OCI-LY3 (cell line): ENCODE data around the gene NLE1.
"Not testable (repeated sequence)": the region's sequence is repeated elsewhere in the genome, so short reads cannot be mapped to it uniquely, and the experiment has no call there.

Experiments used
- H2AFZ ChIP-seq: fragments of 200-600, 300-600 bp; shearing (Covaris generic); 2 replicates; pipeline ENCODE4 v1.6.0; 2014; ENCODE audit warnings: antibody characterized with exemption, low read depth, low read length
- H3K27ac ChIP-seq: fragments of 200-600, 300-600 bp; sonication (generic); 2 replicates; pipeline ENCODE4 v1.5.1; 2014; ENCODE audit warnings: mild to moderate bottlenecking, low read length, moderate library complexity, mixed read lengths
- H3K27me3 ChIP-seq: fragments of 200-600, 300-600 bp; sonication (generic); 2 replicates; pipeline ENCODE4 v1.6.1; 2014; ENCODE audit warnings: low read depth, low read length, mixed read lengths
- H3K36me3 ChIP-seq: fragments of 200-600, 300-600 bp; sonication (generic); replicated peaks from 2 replicates; pipeline ENCODE3; 2014; ENCODE audit warnings: low read depth, low read length, mixed read lengths
- H3K4me1 ChIP-seq: fragments of 300-600, 200-600 bp; sonication (generic); 2 replicates; pipeline ENCODE4 v1.6.1; 2014; ENCODE audit warnings: low read length, mixed read lengths
- H3K4me2 ChIP-seq: fragments of 200-600, 300-600 bp; sonication (generic); 2 replicates; pipeline ENCODE4 v1.6.1; 2014; ENCODE audit warnings: low read length, mixed read lengths
- H3K4me3 ChIP-seq: fragments of 300-600, 200-600 bp; sonication (generic); 2 replicates; pipeline ENCODE4 v1.5.1; 2014; ENCODE audit warnings: antibody characterized with exemption, mild to moderate bottlenecking, low read length, moderate library complexity
- H3K79me2 ChIP-seq: fragments of 300-600, 200-600 bp; shearing (Covaris generic); 2 replicates; pipeline ENCODE4 v1.6.1; 2014; ENCODE audit warnings: mild to moderate bottlenecking, low read length, mixed read lengths
- H3K9ac ChIP-seq: fragments of 300-600, 200-600 bp; shearing (Covaris generic); 2 replicates; pipeline ENCODE4 v1.6.0; 2014; ENCODE audit warnings: mild to moderate bottlenecking, low read length, moderate library complexity
- H3K9me3 ChIP-seq: fragments of 200-600, 300-600 bp; shearing (Covaris generic); 2 replicates; pipeline ENCODE4 v1.6.1; 2014; ENCODE audit warnings: low read length, mixed read lengths; ENCODE audit not compliant: insufficient read depth
- H4K20me1 ChIP-seq: fragments of 200-600, 300-600 bp; sonication (generic); 2 replicates; pipeline ENCODE4 v1.6.1; 2016; ENCODE audit warnings: low read length, mixed read lengths; ENCODE audit not compliant: insufficient read depth
- EZH2phosphoT487 ChIP-seq: fragments of 200-600 bp; shearing (Covaris generic); IDR thresholded peaks from 2 replicates; pipeline ENCODE4 v1.6.1; 2018; ENCODE audit warnings: antibody characterized with exemption, mixed run types, low read depth
- TF ChIP-seq, protein P1 (sequence below): fragments of 200-600, 300-600 bp; sonication (generic); IDR thresholded peaks from 2 replicates; pipeline ENCODE4 v1.5.1; 2014; ENCODE audit warnings: antibody characterized with exemption, low read length, low read depth

Gene NLE1

DNA sequence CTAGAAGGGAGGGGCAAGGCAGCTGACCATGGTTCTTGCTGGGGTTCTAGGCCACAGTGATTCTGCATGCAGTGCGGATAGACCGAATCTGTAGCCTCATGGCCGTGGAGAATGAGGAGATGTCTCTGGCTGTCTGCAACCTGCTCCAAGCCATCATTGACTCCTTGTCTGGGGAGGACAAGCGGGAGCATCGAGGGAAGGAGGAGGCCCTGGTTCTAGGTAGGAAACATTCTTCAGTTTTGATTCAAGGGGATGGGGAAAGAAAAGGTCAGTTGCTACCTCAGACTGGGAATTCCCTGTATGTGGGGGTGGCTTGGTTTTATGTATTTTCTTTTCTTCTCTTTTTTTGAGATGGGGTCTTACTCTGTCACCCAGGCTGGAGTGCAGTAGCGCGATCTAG lies 13.1 kb upstream of the NLE1 start:
- Histone ChIP-seq H3K4me3 (no peak overlapping the region), H2AFZ (no peak overlapping the region), H3K4me1 (no peaks in the 10 kb centered on the region), H3K27me3 (no peaks in the 10 kb centered on the region; the same call in none of the 2 replicates), H3K27ac (no peak overlapping the region), H3K9ac (no peak overlapping the region), H3K79me2 (no peaks in the 10 kb centered on the region), H4K20me1 (no peaks in the 10 kb centered on the region), H3K36me3 (no peaks in the 10 kb centered on the region), H3K4me2 (no peak overlapping the region), H3K9me3 (no peaks in the 10 kb centered on the region)
- TF ChIP-seq, protein P1, sequence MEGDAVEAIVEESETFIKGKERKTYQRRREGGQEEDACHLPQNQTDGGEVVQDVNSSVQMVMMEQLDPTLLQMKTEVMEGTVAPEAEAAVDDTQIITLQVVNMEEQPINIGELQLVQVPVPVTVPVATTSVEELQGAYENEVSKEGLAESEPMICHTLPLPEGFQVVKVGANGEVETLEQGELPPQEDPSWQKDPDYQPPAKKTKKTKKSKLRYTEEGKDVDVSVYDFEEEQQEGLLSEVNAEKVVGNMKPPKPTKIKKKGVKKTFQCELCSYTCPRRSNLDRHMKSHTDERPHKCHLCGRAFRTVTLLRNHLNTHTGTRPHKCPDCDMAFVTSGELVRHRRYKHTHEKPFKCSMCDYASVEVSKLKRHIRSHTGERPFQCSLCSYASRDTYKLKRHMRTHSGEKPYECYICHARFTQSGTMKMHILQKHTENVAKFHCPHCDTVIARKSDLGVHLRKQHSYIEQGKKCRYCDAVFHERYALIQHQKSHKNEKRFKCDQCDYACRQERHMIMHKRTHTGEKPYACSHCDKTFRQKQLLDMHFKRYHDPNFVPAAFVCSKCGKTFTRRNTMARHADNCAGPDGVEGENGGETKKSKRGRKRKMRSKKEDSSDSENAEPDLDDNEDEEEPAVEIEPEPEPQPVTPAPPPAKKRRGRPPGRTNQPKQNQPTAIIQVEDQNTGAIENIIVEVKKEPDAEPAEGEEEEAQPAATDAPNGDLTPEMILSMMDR: no peak
- no peak for TF ChIP-seq EZH2phosphoT487

DNA sequence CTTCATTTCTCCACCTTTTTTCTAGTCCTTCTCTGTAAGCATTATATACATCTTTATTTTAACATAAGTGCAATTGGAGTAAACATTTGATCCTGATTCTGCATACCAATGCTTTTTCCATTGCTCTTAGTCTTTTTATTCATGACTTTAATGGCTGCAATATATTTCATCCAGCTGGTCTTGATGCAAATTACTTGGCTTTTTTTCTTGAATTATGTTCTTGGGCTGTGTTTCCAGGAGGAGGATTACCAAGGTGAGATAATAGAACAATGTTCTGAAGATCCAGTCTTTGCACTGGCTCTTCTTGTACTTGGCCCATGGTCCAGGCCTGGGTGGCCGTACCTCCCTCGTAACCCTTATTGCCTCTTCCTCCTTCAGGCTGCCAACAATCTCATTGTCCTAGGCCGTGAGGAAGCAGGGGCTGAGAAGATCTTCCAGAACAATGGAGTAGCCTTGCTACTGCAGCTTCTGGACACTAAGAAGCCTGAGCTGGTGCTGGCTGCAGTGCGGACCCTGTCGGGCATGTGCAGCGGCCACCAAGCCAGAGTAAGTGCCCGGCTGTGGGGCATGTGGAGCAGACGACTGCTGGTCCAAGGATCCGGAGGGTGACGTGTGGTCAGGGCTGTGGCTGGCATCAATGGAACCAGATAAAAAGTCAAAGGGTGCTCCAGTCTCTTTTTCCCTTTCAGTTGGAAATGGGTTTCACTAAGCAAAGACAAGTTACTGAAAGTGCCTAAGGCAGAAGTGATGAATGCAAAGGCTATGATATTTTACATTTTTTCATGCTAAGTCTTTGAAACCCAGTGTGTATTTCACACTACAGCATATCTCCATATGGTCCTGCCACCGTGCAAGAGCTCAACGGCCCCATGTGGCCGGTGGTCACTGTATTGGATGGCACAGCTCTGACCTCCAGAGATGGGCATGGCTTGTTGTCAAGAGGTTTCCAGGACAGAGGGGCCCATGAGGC lies 12.4 kb upstream of the NLE1 start:
- Histone ChIP-seq H2AFZ (no peak overlapping the region), H3K9ac (no peak overlapping the region), H3K79me2 (no peaks in the 10 kb centered on the region), H3K4me1 (no peaks in the 10 kb centered on the region), H3K4me2 (no peak overlapping the region), H3K9me3 (no peaks in the 10 kb centered on the region), H3K27me3 (no peaks in the 10 kb centered on the region; the same call in 1 of the 2 replicates), H4K20me1 (no peaks in the 10 kb centered on the region), H3K27ac (no peak overlapping the region), H3K36me3 (no peaks in the 10 kb centered on the region), H3K4me3 (no peak overlapping the region)
- TF ChIP-seq, protein P1: no peak

DNA sequence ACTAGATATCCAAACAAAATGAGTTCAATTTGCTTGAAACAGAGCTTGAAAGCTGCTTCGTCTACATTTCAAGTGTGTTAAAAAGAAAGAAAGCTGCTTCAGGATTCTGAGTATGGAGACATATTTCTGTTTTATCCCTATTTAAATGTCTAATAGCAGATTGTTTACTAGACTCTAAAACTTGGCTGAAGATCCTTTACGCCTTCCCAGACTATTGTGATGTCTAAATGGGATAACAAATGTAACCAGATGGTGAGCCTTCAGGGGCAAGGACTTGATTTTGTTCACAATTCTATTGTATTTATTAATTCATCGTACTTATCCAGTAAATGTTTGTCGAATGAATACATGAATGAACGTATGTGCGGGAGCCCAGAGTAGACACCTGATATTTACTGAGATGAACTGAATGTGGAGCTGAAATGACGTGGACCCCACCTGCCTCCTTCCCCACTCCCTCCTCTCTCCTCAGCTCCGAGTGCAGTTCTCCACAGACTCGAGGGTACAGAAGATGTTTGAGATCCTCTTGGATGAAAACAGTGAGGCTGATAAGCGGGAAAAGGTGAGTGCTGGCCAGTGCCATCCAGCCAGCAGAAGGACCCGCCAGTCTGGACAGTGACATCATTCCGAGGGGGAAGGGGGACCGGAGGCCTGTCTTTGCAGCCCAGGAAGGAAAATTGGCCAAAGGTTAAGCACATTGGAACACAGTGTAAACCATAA lies 10.5 kb upstream of the NLE1 start:
- TF ChIP-seq, protein P1: no peak
- no peak for TF ChIP-seq EZH2phosphoT487
- Histone ChIP-seq H3K27ac (no peak overlapping the region), H3K4me3 (no peak overlapping the region), H3K9me3 (no peaks in the 10 kb centered on the region), H2AFZ (no peak overlapping the region), H3K4me1 (no peaks in the 10 kb centered on the region), H3K36me3 (no peaks in the 10 kb centered on the region), H4K20me1 (no peaks in the 10 kb centered on the region), H3K4me2 (no peak overlapping the region), H3K9ac (no peak overlapping the region), H3K27me3 (no peaks in the 10 kb centered on the region; the same call in 1 of the 2 replicates), H3K79me2 (no peaks in the 10 kb centered on the region)

DNA sequence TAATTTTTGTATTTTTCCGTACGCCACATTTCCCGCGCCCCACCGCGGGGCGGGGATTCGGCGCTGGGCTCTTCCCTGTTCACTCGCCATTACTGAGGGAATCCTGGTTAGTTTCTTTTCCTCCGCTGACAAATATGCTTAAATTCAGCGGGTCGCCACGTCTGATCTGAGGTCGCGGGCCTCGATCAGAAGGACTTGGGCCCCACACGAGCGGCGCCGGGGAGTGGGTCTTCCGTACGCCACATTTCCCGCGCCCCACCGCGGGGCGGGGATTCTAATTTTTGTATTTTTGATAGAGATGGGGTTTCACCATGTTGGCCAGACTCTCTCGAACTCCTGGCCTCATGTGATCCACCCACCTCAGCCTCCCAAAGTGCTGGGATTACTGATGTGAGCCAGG lies 9.0 kb upstream of the NLE1 start:
- not testable (repeated sequence) for H3K4me1 ChIP-seq

More for the DNA sequence above, 9.0 kb upstream of the NLE1 start:
- H3K9ac ChIP-seq, H3K9me3 ChIP-seq, H3K36me3 ChIP-seq, H3K79me2 ChIP-seq, H3K4me2 ChIP-seq, H4K20me1 ChIP-seq, H3K27ac ChIP-seq, H3K4me3 ChIP-seq, H2AFZ ChIP-seq, H3K27me3 ChIP-seq: not testable (repeated sequence)
